Heart right ventricle (tissue), 16 donors: ENCODE measurements around the gene PCBP3. TPM values are rescaled to one million over a fixed set of nuclear protein-coding genes. Genes with fewer than 3 reads are reported as not detected.

Experiments
- ATAC-seq, 8 donors: fragments of 200-7000 bp; cut with Tn5 transposase; one replicate each; pipeline ENCODE4 v1.9.1; 2020; ENCODE audit warnings: mild to moderate bottlenecking in 8 of 8, moderate library complexity in 8 of 8, moderate number of reproducible peaks in 1 of 8
- DNase-seq, 2 donors: peaks; one replicate each; pipeline ENCODE4 v3.0.0-alpha.2; 2020
- H3K27ac ChIP-seq, 10 donors: fragments of 200-600 bp; sonication (generic) in 2 of 10; one replicate each; pipeline versions ENCODE4 v1.5.0 to v1.8.0; 2020 to 2022; ENCODE audit warnings: mild to moderate bottlenecking in 3 of 10
- H3K27me3 ChIP-seq, 7 donors: fragments of 200-600 bp; one replicate each; pipeline ENCODE4 v1.8.0; 2021 to 2022; ENCODE audit warnings: mild to moderate bottlenecking in 2 of 7
- H3K36me3 ChIP-seq, 9 donors: fragments of 200-600 bp; sonication (generic) in 1 of 9; one replicate each; pipeline versions ENCODE4 v1.5.0 to v1.8.0; 2020 to 2022; ENCODE audit warnings: mild to moderate bottlenecking in 2 of 9
- H3K4me1 ChIP-seq, 9 donors: fragments of 200-600 bp; sonication (generic) in 1 of 9; one replicate each; pipeline versions ENCODE4 v1.5.0 to v1.8.0; 2020 to 2022; ENCODE audit warnings: mild to moderate bottlenecking in 4 of 9
- H3K4me3 ChIP-seq, 10 donors: fragments of 200-600 bp; sonication (generic) in 2 of 10; one replicate each; pipeline versions ENCODE4 v1.5.0 to v1.8.0; 2020 to 2022; ENCODE audit warnings: mild to moderate bottlenecking in 7 of 10, moderate library complexity in 2 of 10
- H3K9me3 ChIP-seq, 11 donors: fragments of 200-600 bp in 10 of 11; sonication (generic) in 2 of 11; one replicate each; pipeline versions ENCODE4 v1.5.0 to v1.8.0; 2013 to 2022; ENCODE audit warnings: mild to moderate bottlenecking in 2 of 11, control low read depth in 1 of 11, moderate library complexity in 1 of 11
- WGBS, 2 donors: extraction: QIAGEN DNeasy Blood & Tissue Kit; methylation state at CpG; one replicate each; pipeline ENCODE4 v1.1.7; 2013; ENCODE audit warnings: inconsistent platforms in 1 of 2; 5-methylcytosine and 5-hydroxymethylcytosine counted together
- intact Hi-C, 10 donors: fragments of 100-400 bp; cut with DNase I; formaldehyde crosslinking; loops; one replicate each; pipeline versions ENCODE4 v1.11.1 to v1.14.2; 2022
- polyA plus RNA-seq, 2 donors: library from polyadenylated mRNA; stranded (reverse); fragments of 200-250 nt; gene quantifications; one replicate each; pipeline ENCODE4 v1.2.3, GENCODE V29; 2013
- total RNA-seq, 10 donors: library from RNA; stranded (reverse); fragmentation: NEBNext Ultra II Directional in 3 of 10; extraction: Animal tissue kit (Norgen Biotek cat#: 25700) in 3 of 10; gene quantifications; one replicate each; pipeline versions ENCODE4 v1.2.1 to v1.2.4, GENCODE V29; 2021 to 2023
- TF ChIP-seq, protein P1 (sequence below), 9 donors: fragments of 200-600 bp; sonication (generic) in 2 of 9; IDR thresholded peaks; one replicate each; pipeline versions ENCODE4 v1.5.0 to v1.8.0; 2021 to 2022; ENCODE audit warnings: antibody characterized with exemption in 9 of 9, mild to moderate bottlenecking in 5 of 9, moderate library complexity in 1 of 9
- donor health status: Arrhythmogenic right ventricular cardiomyopathy.
- donor health status: ischemic (EF 13 %, LVEDD 7.1; RV severe dilation, severe dysfunction).
- donor health status: healthy with polysubstance abuse.
- donor health status: DM: no; HTN: yes; CAD: no.
- donor health status: DM: no; HTN: no; CAD: no.
- donor health status: ischemic (EF 25% LVEDD 6.9; RV normal size, moderate dysfunction).
- donor health status: ischemic (EF 25% LVEDD 5.7; RV mildly dilated, moderate dysfunction).
- donor health status: healthy.
- donor health status: DM: yes; HTN: yes; CAD: no.
- donor health status: Ischemic cardiomyopathy.
- donor health status: ischemic (EF 35%, LVEDD 5.7; RV mildly dilated, moderate dysfunction).
- donor health status: nonischemic (EF 11% LVEDD 7.7; RV severe dilation, severe dysfunction).
- donor health status: DM: yes; HTN: yes; CAD: no.
- donor health status: PGD.
- donor health status: ischemic (EF 29% LVEDD 5.4; RV normal size, mild dysfunction).
- donor health status: nonischemic (EF 23%, LVEDD 6.1; RV moderate dilation, normal function).

The PCBP3 gene
- total and polyA plus RNA-seq, 12 donors: 0.25 to 11.3 (median 1.2) TPM

GRCh38 chr21:45918011-45918410 is 274.5 kb downstream of the PCBP3 start:
- TF ChIP-seq, protein P1, sequence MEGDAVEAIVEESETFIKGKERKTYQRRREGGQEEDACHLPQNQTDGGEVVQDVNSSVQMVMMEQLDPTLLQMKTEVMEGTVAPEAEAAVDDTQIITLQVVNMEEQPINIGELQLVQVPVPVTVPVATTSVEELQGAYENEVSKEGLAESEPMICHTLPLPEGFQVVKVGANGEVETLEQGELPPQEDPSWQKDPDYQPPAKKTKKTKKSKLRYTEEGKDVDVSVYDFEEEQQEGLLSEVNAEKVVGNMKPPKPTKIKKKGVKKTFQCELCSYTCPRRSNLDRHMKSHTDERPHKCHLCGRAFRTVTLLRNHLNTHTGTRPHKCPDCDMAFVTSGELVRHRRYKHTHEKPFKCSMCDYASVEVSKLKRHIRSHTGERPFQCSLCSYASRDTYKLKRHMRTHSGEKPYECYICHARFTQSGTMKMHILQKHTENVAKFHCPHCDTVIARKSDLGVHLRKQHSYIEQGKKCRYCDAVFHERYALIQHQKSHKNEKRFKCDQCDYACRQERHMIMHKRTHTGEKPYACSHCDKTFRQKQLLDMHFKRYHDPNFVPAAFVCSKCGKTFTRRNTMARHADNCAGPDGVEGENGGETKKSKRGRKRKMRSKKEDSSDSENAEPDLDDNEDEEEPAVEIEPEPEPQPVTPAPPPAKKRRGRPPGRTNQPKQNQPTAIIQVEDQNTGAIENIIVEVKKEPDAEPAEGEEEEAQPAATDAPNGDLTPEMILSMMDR (IDR thresholded peaks at IDR 0.05): no peak
- intact Hi-C loops: no loop called here
- Histone ChIP-seq H3K4me1 (peaks cover 0 to 4% (median 0%) of the 10 kb centered on the region in 9 donors), H3K9me3 (no peaks in the 10 kb centered on the region), H3K27me3 (peaks cover 0 to 8% (median 0%) of the 10 kb centered on the region in 7 donors), H3K4me3 (no peak overlapping the region), H3K27ac (no peak overlapping the region), H3K36me3 (no peaks in the 10 kb centered on the region)
- WGBS, 2 donors: 90 to 92% methylated on average over 9 of the region's 11 CpGs
- DNase-seq (no peak), ATAC-seq (no peak)

DNA sequence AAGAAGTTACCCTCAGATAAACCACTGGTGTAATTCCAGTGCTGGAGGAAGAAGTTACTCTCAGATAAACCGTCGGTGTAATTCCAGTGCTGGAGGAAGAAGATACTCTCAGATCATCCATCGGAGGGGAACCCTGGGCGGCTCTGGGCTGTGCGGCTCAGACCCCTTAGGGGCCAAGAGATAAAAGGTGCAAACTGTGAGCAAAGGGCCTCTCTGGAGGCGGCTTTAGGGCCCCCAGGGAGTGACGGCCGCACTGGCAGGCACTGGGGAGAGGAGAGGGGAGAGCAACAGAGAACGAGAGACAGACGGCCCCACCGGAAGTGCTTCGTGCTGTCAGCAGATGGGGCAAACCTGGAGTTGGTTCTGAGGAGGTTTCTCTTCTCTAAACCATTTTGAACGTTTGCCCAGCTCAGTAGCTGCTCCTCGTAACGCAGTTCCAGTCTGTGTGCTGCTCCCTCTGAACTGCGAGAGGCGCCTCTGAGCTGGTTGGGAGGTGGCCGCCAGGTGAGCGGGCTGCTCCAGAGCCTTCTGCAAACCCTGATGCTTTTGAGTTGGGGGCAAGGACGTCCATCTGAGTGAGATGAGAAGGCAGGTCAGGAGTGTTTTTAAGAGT is 275.4 kb downstream of the PCBP3 start:
- WGBS, 2 donors: 64 to 70% methylated on average over 20 of the region's 20 CpGs
- ATAC-seq (no peak), DNase-seq (no peak)
- no peaks in the 10 kb centered on the region for H3K9me3 ChIP-seq
- H3K27me3 ChIP-seq: peaks cover 0 to 8% (median 0%) of the 10 kb centered on the region in 7 donors
- H3K4me1 ChIP-seq: peaks cover 0 to 9% (median 0%) of the 10 kb centered on the region in 9 donors
- TF ChIP-seq, protein P1 (IDR thresholded peaks at IDR 0.05): no peak
- intact Hi-C loops: no loop called here
- no peak overlapping the region for H3K27ac ChIP-seq
- H3K36me3 ChIP-seq: no peaks in the 10 kb centered on the region
- no peak overlapping the region for H3K4me3 ChIP-seq

GRCh38 chr21:45919593-45919992 is 276.1 kb downstream of the PCBP3 start:
- Histone ChIP-seq H3K9me3 (no peaks in the 10 kb centered on the region), H3K27ac (no peak overlapping the region), H3K4me3 (no peak overlapping the region), H3K27me3 (peaks cover 0 to 8% (median 0%) of the 10 kb centered on the region in 7 donors), H3K36me3 (no peaks in the 10 kb centered on the region), H3K4me1 (peaks cover 0 to 9% (median 0%) of the 10 kb centered on the region in 9 donors)
- ATAC-seq (no peak), DNase-seq (no peak)
- intact Hi-C loops: no loop called here
- TF ChIP-seq, protein P1 (IDR thresholded peaks at IDR 0.05): no peak
- WGBS, 2 donors: 80 to 81% methylated on average over 15 of the region's 15 CpGs

GRCh38 chr21:45920824-45921600 is 277.5 kb downstream of the PCBP3 start:
- H3K36me3 ChIP-seq: no peaks in the 10 kb centered on the region
- 93 to 95% methylated on average over 8 of the region's 8 CpGs for WGBS, 2 donors
- peaks cover 0 to 9% (median 0%) of the 10 kb centered on the region in 9 donors for H3K4me1 ChIP-seq
- TF ChIP-seq, protein P1 (IDR thresholded peaks at IDR 0.05): no peak
- ATAC-seq (no peak), DNase-seq (no peak)
- intact Hi-C loops: loop anchor here in 6 of 10 donors (5.0 to 10.0 kb wide), 5 partner anchors 34 to 366 kb away; no protein-coding TSS in a partner anchor
- H3K27me3 ChIP-seq: peaks cover 0 to 8% (median 0%) of the 10 kb centered on the region in 7 donors
- no peaks in the 10 kb centered on the region for H3K9me3 ChIP-seq
- H3K27ac ChIP-seq: no peak overlapping the region
- no peak overlapping the region for H3K4me3 ChIP-seq
